ENCODE data around the gene TPT1.

TPT1 gene

DNA sequence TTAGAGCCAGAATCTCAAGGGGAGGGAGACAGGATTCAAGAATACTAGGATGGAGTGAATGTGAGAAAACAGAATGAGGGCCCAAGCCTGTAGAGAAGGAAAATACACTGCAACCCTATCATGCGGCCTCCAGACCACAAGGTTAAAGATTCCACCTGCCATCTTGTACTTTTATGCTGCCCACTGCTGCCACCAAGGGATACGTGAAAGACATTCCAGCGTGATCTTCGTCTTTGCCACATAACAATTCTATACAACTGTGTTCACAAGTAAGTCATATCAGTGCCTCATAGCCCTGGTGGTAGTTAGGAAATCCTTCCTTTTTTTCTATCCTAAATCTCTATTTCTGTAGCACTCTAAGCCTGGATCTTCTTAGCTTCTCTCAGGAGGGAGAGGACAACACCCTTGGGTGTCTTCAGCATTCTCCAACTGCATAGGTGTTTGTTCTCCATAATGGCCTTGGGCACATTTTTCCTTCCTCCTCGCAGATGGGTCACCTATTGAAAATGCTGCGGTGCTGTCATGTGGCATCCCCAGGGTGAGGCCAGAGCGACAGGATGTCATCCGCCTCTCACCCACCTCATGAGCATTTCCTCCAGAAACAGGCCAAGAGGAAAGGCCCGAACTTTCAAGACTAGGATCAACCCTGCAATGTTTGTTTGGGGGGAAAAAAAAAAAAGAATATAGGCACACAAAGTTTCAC is 13.6 kb downstream of the TPT1 start:
- H2AFZ ChIP-seq (ENCODE audit: low read depth, low read length), result no peak overlapping the region
- peaks cover 3% of the 10 kb centered on the region; the same call in 1 of the 2 replicates for H4K20me1 ChIP-seq (ENCODE audit: insufficient read depth, low read length)
- ATAC-seq (ENCODE audit: insufficient read depth, low read depth), result peak; percentile 7; the same call in 1 of the 3 replicates
- no peak for DNase-seq
- H3K4me3 ChIP-seq (ENCODE audit: low read depth in 1 of 2, low read length in 2 of 2), result no peak overlapping the region
- H3K79me2 ChIP-seq (ENCODE audit: insufficient read depth, low read length), result no peaks in the 10 kb centered on the region
- no peaks in the 10 kb centered on the region for H3K36me3 ChIP-seq (ENCODE audit: insufficient read depth, low read length)
- H3K27me3 ChIP-seq (ENCODE audit: insufficient read depth, low read length, poor library complexity), result no peaks in the 10 kb centered on the region
- no peak overlapping the region for H3K4me2 ChIP-seq (ENCODE audit: insufficient read depth, low read length)
- no peak overlapping the region for H3K9ac ChIP-seq (ENCODE audit: low read depth, low read length)
- H3K4me1 ChIP-seq (ENCODE audit: insufficient read depth, low read length), result peaks cover 11% of the 10 kb centered on the region; the same call in 1 of the 2 replicates
- H3K9me3 ChIP-seq (ENCODE audit: insufficient read depth, low read length, severe bottlenecking), result no peaks in the 10 kb centered on the region
- no peak overlapping the region for H3K27ac ChIP-seq (ENCODE audit: low read length)
- TF ChIP-seq, protein P1, sequence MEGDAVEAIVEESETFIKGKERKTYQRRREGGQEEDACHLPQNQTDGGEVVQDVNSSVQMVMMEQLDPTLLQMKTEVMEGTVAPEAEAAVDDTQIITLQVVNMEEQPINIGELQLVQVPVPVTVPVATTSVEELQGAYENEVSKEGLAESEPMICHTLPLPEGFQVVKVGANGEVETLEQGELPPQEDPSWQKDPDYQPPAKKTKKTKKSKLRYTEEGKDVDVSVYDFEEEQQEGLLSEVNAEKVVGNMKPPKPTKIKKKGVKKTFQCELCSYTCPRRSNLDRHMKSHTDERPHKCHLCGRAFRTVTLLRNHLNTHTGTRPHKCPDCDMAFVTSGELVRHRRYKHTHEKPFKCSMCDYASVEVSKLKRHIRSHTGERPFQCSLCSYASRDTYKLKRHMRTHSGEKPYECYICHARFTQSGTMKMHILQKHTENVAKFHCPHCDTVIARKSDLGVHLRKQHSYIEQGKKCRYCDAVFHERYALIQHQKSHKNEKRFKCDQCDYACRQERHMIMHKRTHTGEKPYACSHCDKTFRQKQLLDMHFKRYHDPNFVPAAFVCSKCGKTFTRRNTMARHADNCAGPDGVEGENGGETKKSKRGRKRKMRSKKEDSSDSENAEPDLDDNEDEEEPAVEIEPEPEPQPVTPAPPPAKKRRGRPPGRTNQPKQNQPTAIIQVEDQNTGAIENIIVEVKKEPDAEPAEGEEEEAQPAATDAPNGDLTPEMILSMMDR (IDR thresholded peaks at IDR 0.05; ENCODE audit: borderline replicate concordance, extremely low read depth, low read length, poor library complexity, severe bottlenecking), result peak; percentile 10
- TF ChIP-seq EZH2 (IDR thresholded peaks at IDR 0.05; ENCODE audit: borderline replicate concordance, low read depth, low read length, severe bottlenecking), result no peak

DNA sequence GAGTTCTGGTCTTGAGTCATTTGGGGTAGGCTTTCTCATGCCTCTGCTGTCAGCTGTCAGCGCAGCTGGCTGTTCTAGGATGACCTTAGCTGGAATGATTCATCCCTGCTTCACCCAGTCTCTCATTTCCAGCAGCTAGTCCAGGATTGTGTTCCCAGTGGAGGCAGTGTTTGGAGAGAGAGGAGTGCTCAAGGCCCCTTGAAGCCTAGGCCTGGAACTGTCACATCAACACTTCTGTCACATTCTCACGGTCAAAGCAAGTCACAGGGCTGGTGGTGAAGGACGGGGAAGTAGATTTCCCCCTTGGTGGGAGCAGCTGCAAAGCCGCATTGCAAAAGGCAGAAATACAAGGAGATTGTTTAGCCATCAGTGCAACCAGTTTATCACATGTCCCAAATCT is 15.2 kb downstream of the TPT1 start:
- TF ChIP-seq, protein P1 (IDR thresholded peaks at IDR 0.05; ENCODE audit: borderline replicate concordance, extremely low read depth, low read length, poor library complexity, severe bottlenecking), result no peak
- TF ChIP-seq EZH2 (IDR thresholded peaks at IDR 0.05; ENCODE audit: borderline replicate concordance, low read depth, low read length, severe bottlenecking), result no peak
- no peak overlapping the region for H3K27ac ChIP-seq (ENCODE audit: low read length)
- H3K4me2 ChIP-seq (ENCODE audit: insufficient read depth, low read length), result no peak overlapping the region
- DNase-seq, result no peak
- no peaks in the 10 kb centered on the region for H3K79me2 ChIP-seq (ENCODE audit: insufficient read depth, low read length)
- no peak overlapping the region for H3K9ac ChIP-seq (ENCODE audit: low read depth, low read length)
- no peak overlapping the region for H3K4me3 ChIP-seq (ENCODE audit: low read depth in 1 of 2, low read length in 2 of 2)
- peaks cover 11% of the 10 kb centered on the region; the same call in 1 of the 2 replicates for H3K4me1 ChIP-seq (ENCODE audit: insufficient read depth, low read length)
- no peaks in the 10 kb centered on the region for H3K27me3 ChIP-seq (ENCODE audit: insufficient read depth, low read length, poor library complexity)
- H3K36me3 ChIP-seq (ENCODE audit: insufficient read depth, low read length), result no peaks in the 10 kb centered on the region
- no peaks in the 10 kb centered on the region for H3K9me3 ChIP-seq (ENCODE audit: insufficient read depth, low read length, severe bottlenecking)
- ATAC-seq (ENCODE audit: insufficient read depth, low read depth), result no peak
- H2AFZ ChIP-seq (ENCODE audit: low read depth, low read length), result no peak overlapping the region
- no peaks in the 10 kb centered on the region for H4K20me1 ChIP-seq (ENCODE audit: insufficient read depth, low read length)

DNA sequence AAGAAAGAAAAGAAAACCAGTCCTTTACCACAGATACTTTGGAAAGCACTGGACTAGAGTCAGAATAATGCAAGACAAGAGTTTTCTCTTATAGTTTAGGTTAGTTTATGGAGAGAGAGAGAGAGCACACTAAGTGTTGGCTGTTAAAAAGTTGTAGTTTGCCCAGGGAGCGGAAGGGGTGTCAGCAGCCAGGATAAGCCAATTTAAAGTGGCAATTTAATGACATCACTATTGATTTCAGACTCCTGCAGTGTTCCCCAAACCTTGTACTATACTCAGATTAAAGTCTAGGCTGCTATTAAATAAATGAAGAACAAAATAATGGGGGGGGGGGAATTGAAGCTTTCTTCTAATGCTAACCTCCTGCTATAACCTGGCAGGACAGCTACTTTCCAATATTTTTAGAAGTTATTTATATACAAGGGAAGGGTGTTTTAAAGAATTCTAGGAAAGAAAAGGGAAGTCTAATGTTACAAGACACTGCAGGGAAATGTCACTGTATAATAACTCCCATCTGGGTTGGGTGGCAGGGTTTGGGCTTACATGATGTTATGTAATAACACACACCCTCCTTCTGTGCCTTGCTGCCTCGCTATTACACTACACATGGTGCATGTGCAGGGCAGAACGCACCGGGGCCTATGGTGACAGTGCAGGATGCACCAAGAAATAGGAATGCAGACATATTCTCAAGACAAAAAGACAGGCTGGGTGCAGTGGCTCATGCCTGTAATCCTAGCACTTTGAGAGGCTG is 19.9 kb downstream of the TPT1 start:
- TF ChIP-seq, protein P1 (IDR thresholded peaks at IDR 0.05; ENCODE audit: borderline replicate concordance, extremely low read depth, low read length, poor library complexity, severe bottlenecking), result no peak
- no peak for TF ChIP-seq EZH2 (IDR thresholded peaks at IDR 0.05; ENCODE audit: borderline replicate concordance, low read depth, low read length, severe bottlenecking)
- Histone ChIP-seq H3K27me3 (ENCODE audit: insufficient read depth, low read length, poor library complexity) (no peaks in the 10 kb centered on the region), H3K79me2 (ENCODE audit: insufficient read depth, low read length) (no peaks in the 10 kb centered on the region), H2AFZ (ENCODE audit: low read depth, low read length) (no peak overlapping the region), H3K9me3 (ENCODE audit: insufficient read depth, low read length, severe bottlenecking) (no peaks in the 10 kb centered on the region), H3K4me2 (ENCODE audit: insufficient read depth, low read length) (no peak overlapping the region), H4K20me1 (ENCODE audit: insufficient read depth, low read length) (no peaks in the 10 kb centered on the region), H3K4me3 (ENCODE audit: low read depth in 1 of 2, low read length in 2 of 2) (no peak overlapping the region), H3K4me1 (ENCODE audit: insufficient read depth, low read length) (no peaks in the 10 kb centered on the region), H3K9ac (ENCODE audit: low read depth, low read length) (no peak overlapping the region), H3K27ac (ENCODE audit: low read length) (no peak overlapping the region), H3K36me3 (ENCODE audit: insufficient read depth, low read length) (no peaks in the 10 kb centered on the region)
- DNase-seq (no peak), ATAC-seq (ENCODE audit: insufficient read depth, low read depth) (no peak; the same call in 2 of the 3 replicates)

Data from DND-41 (cell line).